HG02970 (cell line): ENCODE data around the gene NPHP4.
"Not testable (repeated sequence)": the region's sequence is repeated elsewhere in the genome, so short reads cannot be mapped to it uniquely, and the experiment has no call there.

Source experiments
- ATAC-seq: cut with Tn5 transposase; IDR thresholded peaks from one replicate; pipeline ENCODE4 v1.9.1; 2021; ENCODE audit warnings: mild to moderate bottlenecking, moderate library complexity, moderate number of reproducible peaks; ENCODE audit not compliant: unreplicated experiment, low FRiP score

NPHP4 gene

GRCh38 chr1:5901841-5902240 lies 90.4 kb downstream of the NPHP4 start:
- ATAC-seq, result no peak

GRCh38 chr1:5901150-5901549 lies 91.1 kb downstream of the NPHP4 start:
- no peak for ATAC-seq

DNA sequence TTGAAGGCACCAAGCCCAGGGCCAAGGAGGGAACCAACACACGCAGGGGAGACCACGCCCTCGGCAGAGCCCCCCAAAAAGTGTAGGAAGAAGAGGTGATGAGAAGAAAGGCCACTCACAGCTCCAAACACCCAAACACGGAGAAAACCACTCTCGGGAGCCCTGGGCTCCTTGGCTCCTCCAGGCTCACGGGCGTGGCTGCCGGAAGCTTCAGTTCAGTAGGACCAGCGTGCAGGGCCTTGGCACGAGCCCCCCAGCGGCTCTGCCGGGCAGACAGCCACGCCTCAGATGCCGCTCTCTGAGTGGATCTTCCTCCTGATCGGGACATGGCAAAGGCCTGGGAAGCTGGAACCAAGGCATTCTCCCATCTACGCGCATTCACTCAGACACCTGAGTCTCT lies 94.0 kb downstream of the NPHP4 start:
- ATAC-seq, result no peak

DNA sequence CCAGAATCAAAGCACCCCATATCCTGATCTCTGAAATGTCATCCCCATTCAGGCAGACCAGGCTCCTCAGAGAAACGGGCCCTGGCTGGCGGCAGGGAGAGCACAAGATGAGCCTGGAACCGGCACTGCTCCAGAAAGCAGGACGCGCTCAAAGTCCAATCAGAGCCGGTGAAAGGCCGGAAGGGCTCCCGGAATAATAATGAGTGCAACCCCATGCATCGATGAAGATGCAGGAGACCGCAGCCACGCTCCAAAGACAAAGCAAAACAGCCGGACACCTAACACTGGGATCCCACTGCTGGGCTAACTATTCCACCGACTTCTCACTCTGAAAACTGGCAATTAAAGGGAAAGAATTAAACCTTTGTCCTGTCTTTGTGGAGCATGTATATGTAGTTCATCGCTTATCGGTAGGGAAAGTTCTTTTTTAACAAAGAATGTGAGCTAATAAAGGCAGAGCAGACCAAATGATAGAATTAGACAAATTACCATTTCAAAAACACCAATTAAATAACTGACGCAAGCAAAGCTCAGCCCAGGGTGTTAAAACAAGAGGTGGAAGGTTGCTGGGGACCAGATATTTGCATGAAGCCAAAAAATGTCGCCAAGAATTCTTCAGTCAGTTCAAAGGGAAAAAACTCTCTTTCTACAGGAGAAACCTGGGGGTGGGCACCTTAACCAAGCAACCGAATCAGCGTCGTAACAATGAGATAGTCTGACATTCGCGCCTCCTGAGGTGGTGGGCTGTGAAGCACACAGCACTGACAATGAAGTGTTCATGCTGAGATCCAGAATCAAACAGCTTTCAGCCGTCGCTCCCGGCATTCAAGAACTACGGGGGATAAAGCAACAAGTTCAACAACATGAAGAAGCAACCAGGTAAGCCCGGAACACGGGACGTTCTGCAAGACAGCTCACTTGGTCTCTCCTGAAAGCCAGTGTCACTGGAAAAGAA lies 95.2 kb downstream of the NPHP4 start:
- ATAC-seq, result no peak

GRCh38 chr1:5895446-5896406 lies 96.5 kb downstream of the NPHP4 start:
- no peak for ATAC-seq

DNA sequence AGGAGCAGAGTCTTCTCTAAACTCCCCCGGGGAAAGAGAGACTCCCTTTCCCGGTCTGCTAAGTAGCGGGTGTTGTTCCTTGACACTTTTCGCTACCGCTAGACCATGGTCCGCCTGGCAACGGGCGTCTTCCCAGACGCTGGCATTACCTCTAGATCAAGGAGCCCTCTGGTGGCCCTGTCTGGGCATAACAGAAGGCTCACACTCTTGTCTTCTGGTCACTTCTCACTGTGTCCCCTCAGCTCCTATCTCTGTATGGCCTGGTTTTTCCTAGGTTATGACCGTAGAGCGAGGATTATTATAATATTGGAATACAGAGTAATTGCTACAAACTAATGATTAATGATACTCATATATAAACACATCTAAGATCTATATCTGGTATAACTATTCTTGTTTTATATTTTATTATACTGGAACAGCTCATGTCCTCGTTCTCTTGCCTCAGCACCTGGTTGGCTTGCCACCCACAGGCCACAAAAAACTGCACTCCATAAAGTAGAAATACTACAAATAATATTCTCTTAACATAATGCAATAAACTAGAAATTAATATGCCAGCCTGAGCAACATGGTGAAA lies 98.4 kb downstream of the NPHP4 start:
- not testable (repeated sequence) for ATAC-seq

DNA sequence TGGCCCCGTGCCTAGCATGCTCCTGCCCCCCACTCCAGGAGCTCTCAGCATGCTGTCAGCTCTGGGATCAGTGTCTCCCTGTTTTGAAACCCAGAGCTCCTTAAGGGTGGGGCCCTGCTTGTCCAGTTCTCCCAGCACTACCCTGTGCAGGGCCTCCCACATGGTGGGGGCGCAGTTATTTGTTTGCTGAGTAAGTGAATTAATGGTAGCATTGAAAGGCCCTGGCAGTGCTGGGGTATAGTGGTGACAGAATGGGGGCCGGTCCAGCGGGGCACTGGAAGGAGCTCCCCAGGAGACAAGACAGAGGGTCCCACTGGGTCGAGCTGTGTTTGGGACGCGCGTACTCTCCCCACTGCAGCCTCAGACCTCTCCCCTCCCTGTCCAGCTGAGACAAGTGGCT lies 99.9 kb downstream of the NPHP4 start:
- no peak for ATAC-seq

DNA sequence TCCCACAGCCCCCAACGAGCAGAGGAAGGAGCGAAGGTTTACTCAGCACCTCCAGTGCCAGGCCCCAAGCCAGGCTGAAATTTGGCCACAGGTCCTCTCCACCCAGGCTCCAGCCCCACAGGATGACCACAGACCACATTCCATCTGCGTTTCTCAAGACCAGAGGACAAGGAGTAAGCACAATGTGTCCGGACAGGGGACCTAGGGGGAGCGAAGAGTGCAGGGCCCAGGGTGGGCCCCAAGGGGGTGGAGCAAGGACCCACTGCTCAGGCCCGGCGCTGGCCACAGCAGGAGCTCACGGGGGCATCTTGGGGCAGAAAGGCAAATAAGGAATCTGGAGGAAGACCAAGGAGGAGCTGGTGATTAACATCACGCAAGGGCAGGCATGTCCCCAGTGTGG lies 100.5 kb downstream of the NPHP4 start:
- ATAC-seq, result no peak

DNA sequence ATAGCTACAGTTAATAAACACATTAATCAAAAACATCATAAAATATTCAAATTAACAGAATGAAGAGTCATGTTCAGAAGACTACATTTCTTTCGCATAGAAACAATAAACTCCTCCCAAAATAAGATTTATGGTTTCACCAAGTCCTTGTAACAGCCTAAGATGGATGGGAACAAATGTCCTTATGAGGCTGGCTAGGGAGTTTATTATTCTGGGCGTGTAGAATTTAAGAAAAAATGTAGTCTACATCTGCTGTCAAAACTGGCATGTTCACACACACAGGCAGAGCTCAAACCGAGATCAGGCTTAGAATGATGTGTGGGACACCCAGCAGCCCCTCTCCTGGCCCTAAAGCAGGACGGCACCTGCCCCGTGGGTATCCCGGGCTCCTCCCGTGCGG lies 101.1 kb downstream of the NPHP4 start:
- no peak for ATAC-seq

GRCh38 chr1:5890346-5891106 lies 101.7 kb downstream of the NPHP4 start:
- ATAC-seq, result no peak

DNA sequence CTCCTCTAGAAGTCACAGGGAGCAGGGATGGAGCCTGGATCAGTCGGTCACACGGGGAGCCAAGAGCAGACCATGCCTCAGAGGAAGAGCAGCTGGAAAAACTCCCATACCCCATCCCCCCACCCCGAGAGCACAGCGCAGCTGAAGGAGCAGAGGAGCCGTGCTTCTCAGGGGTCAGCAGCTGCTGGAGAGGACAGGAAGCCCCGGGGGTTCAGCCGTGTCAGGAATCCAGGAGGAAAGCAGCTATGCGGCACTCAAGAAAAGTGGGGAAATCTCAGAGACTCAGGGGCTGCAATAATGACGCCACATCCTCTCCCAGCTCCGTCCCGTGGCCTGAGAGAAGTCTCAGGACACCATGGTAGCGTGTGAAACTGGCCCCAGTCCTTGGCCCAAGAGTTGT lies 102.3 kb downstream of the NPHP4 start:
- ATAC-seq, result no peak

GRCh38 chr1:5889462-5889861 lies 102.8 kb downstream of the NPHP4 start:
- no peak for ATAC-seq

GRCh38 chr1:5888606-5889211 lies 103.5 kb downstream of the NPHP4 start:
- ATAC-seq, result no peak

- no peak for ATAC-seq
These were observed 104.3 kb downstream of the NPHP4 start for GRCh38 chr1:5887971-5888361.

- ATAC-seq, result no peak
These were observed 104.8 kb downstream of the NPHP4 start for GRCh38 chr1:5887349-5887970.

DNA sequence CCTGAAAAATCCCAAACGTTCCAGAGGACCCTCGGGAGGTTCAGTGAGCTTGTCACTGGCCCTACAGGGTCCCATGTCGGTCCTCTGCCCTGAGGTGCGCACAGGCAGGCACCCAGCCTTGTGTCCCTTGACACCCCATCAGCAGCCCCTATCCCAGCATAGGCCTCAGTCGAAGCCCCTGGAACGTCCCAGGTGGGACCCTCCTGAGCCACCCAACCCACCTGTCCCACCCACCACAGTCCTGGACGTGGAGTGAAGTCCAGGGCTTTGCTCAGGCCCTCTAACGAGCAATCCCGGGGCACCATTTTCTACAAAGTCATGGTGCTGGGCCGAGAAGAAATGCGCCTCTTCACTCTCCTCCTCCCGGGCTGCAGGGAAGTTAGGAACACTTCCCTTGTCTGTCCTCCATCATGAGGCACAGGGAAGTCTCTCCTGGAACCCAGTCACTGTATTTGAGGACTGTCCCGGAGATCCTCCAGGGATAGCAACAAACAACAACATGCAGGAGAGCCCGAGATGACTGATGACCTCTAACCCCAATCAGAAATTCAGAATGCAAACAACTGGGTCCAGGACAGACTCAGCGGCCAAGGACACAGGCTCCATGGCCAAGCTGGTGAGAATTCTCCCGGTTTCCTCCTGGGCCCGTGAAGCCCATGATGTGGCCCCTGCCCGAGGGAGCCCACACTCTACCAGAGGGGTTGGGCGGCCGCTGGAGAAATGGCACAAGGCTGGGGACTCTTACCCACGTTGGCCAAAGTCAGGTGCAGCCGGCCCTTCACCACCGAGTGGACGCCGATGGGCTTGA lies 105.5 kb downstream of the NPHP4 start:
- no peak for ATAC-seq

DNA sequence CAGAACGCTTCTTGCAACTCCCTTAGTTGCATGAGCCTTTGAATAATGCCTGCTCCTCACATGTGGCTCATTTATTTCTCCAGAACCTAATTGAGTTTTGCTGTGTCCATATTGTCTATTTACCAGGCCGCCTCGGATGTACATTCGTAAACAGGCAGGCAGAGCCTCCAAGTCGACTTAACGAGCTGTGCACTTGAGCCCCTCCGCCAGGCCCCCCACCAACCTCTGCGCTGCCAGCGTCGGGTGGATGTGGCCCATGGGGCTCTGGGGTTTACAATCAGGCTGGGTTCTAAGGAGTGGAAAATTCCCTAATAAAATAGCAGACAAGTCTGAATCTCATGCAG lies 106.1 kb downstream of the NPHP4 start:
- ATAC-seq, result no peak

GRCh38 chr1:5885471-5886139 lies 106.6 kb downstream of the NPHP4 start:
- no peak for ATAC-seq
